Measurements from ENCODE around the gene NPW.

Gene NPW

DNA sequence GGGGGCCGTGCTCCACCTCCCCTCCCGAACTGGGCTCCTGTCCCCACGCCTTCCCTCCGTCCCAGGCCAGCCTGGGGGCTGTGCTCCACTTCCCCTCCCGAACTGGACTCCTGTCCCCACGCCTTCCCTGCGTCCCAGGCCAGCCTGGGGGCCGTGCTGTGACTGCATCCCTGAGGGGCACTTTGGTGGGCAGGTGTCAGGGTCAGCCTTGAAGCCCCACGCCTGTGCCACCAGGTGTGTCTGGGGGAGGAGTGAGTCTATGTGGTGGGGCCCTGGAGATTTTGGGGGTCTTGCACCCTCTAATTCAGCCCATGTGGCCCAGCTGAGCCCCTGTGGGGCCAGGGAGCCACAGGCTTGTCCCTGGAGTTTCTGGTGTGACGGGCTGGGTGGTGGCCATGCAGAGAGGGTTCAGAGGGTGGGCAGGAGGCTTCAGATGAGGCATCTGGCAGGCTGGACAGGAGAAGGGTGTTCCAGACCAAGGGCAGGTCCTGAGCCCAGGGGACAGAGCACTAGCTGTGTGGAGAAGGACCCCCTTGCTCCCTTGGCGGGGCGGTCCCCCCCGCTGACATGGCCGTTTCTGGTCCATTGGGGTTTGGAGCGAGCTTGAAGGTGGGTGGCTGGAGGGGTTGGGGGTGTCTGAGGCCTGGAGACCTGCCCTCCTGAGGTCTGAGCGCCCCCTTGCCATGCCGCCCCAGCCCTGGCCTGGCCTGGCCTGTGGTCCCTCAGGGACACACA is 15.3 kb downstream of the NPW start:
- Histone ChIP-seq H3K36me3 (ENCODE audit: control insufficient read depth, insufficient read depth, low read length) (no peaks in the 10 kb centered on the region), H3K27me3 (replicated peaks; ENCODE audit: control insufficient read depth, insufficient read depth, low read length) (no peaks in the 10 kb centered on the region), H3K4me3 (replicated peaks; ENCODE audit: low read depth, low read length) (no peak overlapping the region)
- no peak for DNase-seq (ENCODE audit: extremely low read depth, insufficient read length)
- no peak for TF ChIP-seq CTCF (IDR thresholded peaks at IDR 0.05; ENCODE audit: insufficient read depth, low read length, poor library complexity, severe bottlenecking)

GRCh38 chr16:2035431-2036199 is 16.0 kb downstream of the NPW start:
- no peak for TF ChIP-seq CTCF (IDR thresholded peaks at IDR 0.05; ENCODE audit: insufficient read depth, low read length, poor library complexity, severe bottlenecking)
- H3K27me3 ChIP-seq (replicated peaks; ENCODE audit: control insufficient read depth, insufficient read depth, low read length): no peaks in the 10 kb centered on the region
- no peaks in the 10 kb centered on the region for H3K36me3 ChIP-seq (ENCODE audit: control insufficient read depth, insufficient read depth, low read length)
- DNase-seq (ENCODE audit: extremely low read depth, insufficient read length): no peak
- no peak overlapping the region for H3K4me3 ChIP-seq (replicated peaks; ENCODE audit: low read depth, low read length)

DNA sequence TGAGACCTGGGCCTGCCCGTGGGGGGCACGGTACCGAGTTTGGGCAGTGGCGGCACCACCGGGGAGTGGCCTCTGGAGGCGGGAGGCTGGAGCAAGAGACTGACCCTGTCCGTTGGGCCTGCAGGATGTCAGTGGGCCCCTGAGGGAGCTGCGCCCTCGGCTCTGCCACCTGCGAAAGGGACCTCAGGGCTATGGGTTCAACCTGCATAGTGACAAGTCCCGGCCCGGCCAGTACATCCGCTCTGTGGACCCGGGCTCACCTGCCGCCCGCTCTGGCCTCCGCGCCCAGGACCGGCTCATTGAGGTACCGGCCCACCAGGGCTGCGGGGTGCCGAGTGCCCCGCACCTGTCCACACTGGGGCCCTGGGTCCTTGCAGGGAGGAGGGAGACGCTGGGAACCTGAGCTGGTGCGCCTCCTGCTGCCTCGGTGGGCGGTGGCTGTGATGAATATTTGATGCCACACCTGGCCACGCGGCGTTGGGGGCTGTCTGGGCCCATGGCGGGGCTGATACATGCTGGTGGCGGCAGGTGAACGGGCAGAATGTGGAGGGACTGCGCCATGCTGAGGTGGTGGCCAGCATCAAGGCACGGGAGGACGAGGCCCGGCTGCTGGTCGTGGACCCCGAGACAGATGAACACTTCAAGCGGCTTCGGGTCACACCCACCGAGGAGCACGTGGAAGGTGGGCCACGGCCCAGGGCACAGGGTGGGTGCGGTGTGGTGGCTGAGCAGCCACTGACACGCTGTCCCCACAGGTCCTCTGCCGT is 16.8 kb downstream of the NPW start:
- Histone ChIP-seq H3K27me3 (replicated peaks; ENCODE audit: control insufficient read depth, insufficient read depth, low read length) (no peaks in the 10 kb centered on the region), H3K4me3 (replicated peaks; ENCODE audit: low read depth, low read length) (no peak overlapping the region), H3K36me3 (ENCODE audit: control insufficient read depth, insufficient read depth, low read length) (no peaks in the 10 kb centered on the region)
- TF ChIP-seq CTCF (IDR thresholded peaks at IDR 0.05; ENCODE audit: insufficient read depth, low read length, poor library complexity, severe bottlenecking): no peak
- no peak for DNase-seq (ENCODE audit: extremely low read depth, insufficient read length)

DNA sequence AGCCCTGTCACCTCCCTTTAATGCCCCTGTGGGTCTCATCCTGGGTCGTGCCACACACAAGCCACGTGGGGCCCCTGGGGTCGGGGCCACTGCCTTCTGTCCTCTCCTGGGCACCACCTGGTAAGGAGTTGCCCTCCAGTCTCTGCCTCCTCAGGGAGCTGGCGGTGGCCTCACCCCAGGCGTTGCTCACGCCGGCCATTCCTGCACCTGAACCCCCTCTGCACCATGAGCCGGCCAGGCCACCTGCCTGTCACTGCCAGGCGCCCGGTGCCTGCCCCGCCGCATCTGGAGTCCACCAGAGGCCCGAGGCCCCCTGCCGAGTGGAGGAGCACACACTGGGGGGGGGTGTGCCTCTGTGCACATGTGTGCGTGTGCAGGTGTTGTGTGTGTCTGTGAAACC is 17.5 kb downstream of the NPW start:
- no peak for TF ChIP-seq CTCF (IDR thresholded peaks at IDR 0.05; ENCODE audit: insufficient read depth, low read length, poor library complexity, severe bottlenecking)
- no peak overlapping the region for H3K4me3 ChIP-seq (replicated peaks; ENCODE audit: low read depth, low read length)
- DNase-seq (ENCODE audit: extremely low read depth, insufficient read length): no peak
- no peaks in the 10 kb centered on the region for H3K27me3 ChIP-seq (replicated peaks; ENCODE audit: control insufficient read depth, insufficient read depth, low read length)
- no peaks in the 10 kb centered on the region for H3K36me3 ChIP-seq (ENCODE audit: control insufficient read depth, insufficient read depth, low read length)

GRCh38 chr16:2037647-2038381 is 18.2 kb downstream of the NPW start:
- DNase-seq (ENCODE audit: extremely low read depth, insufficient read length): no peak
- Histone ChIP-seq H3K4me3 (replicated peaks; ENCODE audit: low read depth, low read length) (no peak overlapping the region), H3K36me3 (ENCODE audit: control insufficient read depth, insufficient read depth, low read length) (no peaks in the 10 kb centered on the region), H3K27me3 (replicated peaks; ENCODE audit: control insufficient read depth, insufficient read depth, low read length) (no peaks in the 10 kb centered on the region)
- no peak for TF ChIP-seq CTCF (IDR thresholded peaks at IDR 0.05; ENCODE audit: insufficient read depth, low read length, poor library complexity, severe bottlenecking)

Data from GM06990 (cell line).